H1 (cell line): ENCODE data around the gene TMC3. TPM values are rescaled to one million over a fixed set of nuclear protein-coding genes. Genes with fewer than 3 reads are reported as not detected.

ENCODE experiments used
- CTCF ChIA-PET: fragments of 300-600 bp; sonication (Branson Sonifier 250); formaldehyde crosslinking; loops from one replicate; lab custom pipeline; 2021; ENCODE audit not compliant: partially characterized antibody; lab: Charles Lee
- POLR2A ChIA-PET: fragments of 300-600 bp; sonication (Branson Sonifier 250); formaldehyde crosslinking; loops from one replicate; lab custom pipeline; 2021; ENCODE audit warnings: inconsistent platforms; ENCODE audit not compliant: partially characterized antibody; lab: Charles Lee
- DNase-seq, 2 experiments: peaks; one replicate each; pipeline versions ENCODE4 v3.0.0 to v3.0.0-alpha.2; 2010 to 2022; ENCODE audit warnings: low spot score in 2 of 2, low read depth in 1 of 2, mixed read lengths in 1 of 2
- FAIRE-seq: peaks from 2 replicates; lab custom pipeline; 2011; peaks lifted over from hg19 to GRCh38; lab: Jason Lieb, UNC
- H2AFZ ChIP-seq: 2 replicates; pipeline ENCODE4 v1.8.1; 2012; ENCODE audit warnings: low read length, inconsistent platforms
- H2AK5ac ChIP-seq: 2 replicates; pipeline ENCODE4 v1.6.1; 2013; ENCODE audit warnings: low read depth, low read length
- H2BK120ac ChIP-seq: replicated peaks from 2 replicates; pipeline ENCODE3; 2013; ENCODE audit warnings: low read depth, low read length, inconsistent platforms
- H2BK12ac ChIP-seq: 2 replicates; pipeline ENCODE4 v1.6.1; 2013; ENCODE audit warnings: low read depth, low read length
- H2BK15ac ChIP-seq: 2 replicates; pipeline ENCODE4 v1.6.1; 2013; ENCODE audit warnings: low read length
- H2BK20ac ChIP-seq: 2 replicates; pipeline ENCODE4 v1.6.1; 2013; ENCODE audit warnings: low read length
- H2BK5ac ChIP-seq: 2 replicates; pipeline ENCODE4 v1.6.1; 2013; ENCODE audit warnings: low read depth, low read length
- H3K14ac ChIP-seq: 2 replicates; pipeline ENCODE4 v1.6.1; 2013; ENCODE audit warnings: inconsistent platforms; ENCODE audit not compliant: insufficient read length
- H3K18ac ChIP-seq: 2 replicates; pipeline ENCODE4 v1.6.1; 2013; ENCODE audit warnings: low read length; ENCODE audit errors: extremely low read depth
- H3K23ac ChIP-seq: 2 replicates; pipeline ENCODE4 v1.6.1; 2013; ENCODE audit warnings: inconsistent platforms; ENCODE audit not compliant: insufficient read length
- H3K23me2 ChIP-seq: 2 replicates; pipeline ENCODE4 v1.6.1; 2013; ENCODE audit warnings: low read depth, low read length
- H3K27ac ChIP-seq: 2 replicates; pipeline ENCODE4 v1.6.1; 2011; ENCODE audit warnings: low read depth, low read length, inconsistent platforms
- H3K27me3 ChIP-seq, 4 experiments: replicated peaks in 1 of 4; 1 replicate in 1 of 4; 2 replicates in 3 of 4; pipeline versions ENCODE4 v1.6.1 to v1.8.1; 2011 to 2013; ENCODE audit warnings: low read length in 3 of 4, mild to moderate bottlenecking in 3 of 4, inconsistent platforms in 2 of 4, mixed read lengths in 2 of 4, moderate library complexity in 1 of 4; ENCODE audit not compliant: control insufficient read depth in 3 of 4, insufficient read depth in 3 of 4; ENCODE audit errors: extremely low read depth in 1 of 4
- H3K36me3 ChIP-seq, 4 experiments: 2 replicates each; pipeline versions ENCODE4 v1.6.1 to v1.8.1; 2011 to 2013; ENCODE audit warnings: mild to moderate bottlenecking in 4 of 4, low read length in 3 of 4, moderate library complexity in 2 of 4, control low read depth in 1 of 4, inconsistent platforms in 1 of 4; ENCODE audit not compliant: insufficient read depth in 4 of 4, control insufficient read depth in 2 of 4
- H3K4ac ChIP-seq: replicated peaks from 2 replicates; pipeline ENCODE3; 2013; ENCODE audit warnings: low read length, low read depth, mixed read lengths, inconsistent platforms; ENCODE audit not compliant: insufficient read length
- H3K4me1 ChIP-seq, 4 experiments: replicated peaks in 1 of 4; 1 replicate in 1 of 4; 2 replicates in 3 of 4; pipeline versions ENCODE4 v1.6.1 to v1.8.1; 2011 to 2013; ENCODE audit warnings: low read length in 3 of 4, inconsistent platforms in 2 of 4, mixed read lengths in 1 of 4; ENCODE audit not compliant: insufficient read depth in 4 of 4, control insufficient read depth in 3 of 4
- H3K4me2 ChIP-seq, 2 experiments: 2 replicates each; pipeline versions ENCODE4 v1.6.1 to v1.8.1; 2011 to 2013; ENCODE audit warnings: low read depth in 2 of 2, low read length in 2 of 2, control low read depth in 1 of 2, inconsistent platforms in 1 of 2, mild to moderate bottlenecking in 1 of 2; ENCODE audit not compliant: insufficient read depth in 1 of 2
- H3K4me3 ChIP-seq, 4 experiments: fragments of 200-600, 300-600 bp in 1 of 4; sonication (generic), shearing (Covaris generic), sonication (Bioruptor Twin) in 1 of 4; 2 replicates each; pipeline versions ENCODE4 v1.5.1 to v1.8.1; 2011 to 2016; ENCODE audit warnings: low read length in 4 of 4, low read depth in 3 of 4, control low read depth in 2 of 4, inconsistent platforms in 2 of 4, mild to moderate bottlenecking in 2 of 4, mixed read lengths in 1 of 4, moderate library complexity in 1 of 4; ENCODE audit not compliant: insufficient read depth in 2 of 4; ENCODE audit errors: extremely low read depth in 1 of 4
- H3K56ac ChIP-seq: replicated peaks from 2 replicates; pipeline ENCODE3; 2013; ENCODE audit warnings: low read depth, mild to moderate bottlenecking, mixed read lengths, low read length, inconsistent platforms; ENCODE audit not compliant: insufficient read length
- H3K79me1 ChIP-seq: 2 replicates; pipeline ENCODE4 v1.6.1; 2013; ENCODE audit warnings: low read depth, low read length, control low read depth
- H3K79me2 ChIP-seq, 2 experiments: 2 replicates each; pipeline versions ENCODE4 v1.6.1 to v1.8.1; 2012 to 2013; ENCODE audit warnings: low read length in 2 of 2, mild to moderate bottlenecking in 2 of 2, inconsistent platforms in 1 of 2; ENCODE audit not compliant: insufficient read depth in 2 of 2, control insufficient read depth in 1 of 2
- H3K9ac ChIP-seq, 4 experiments: replicated peaks in 1 of 4; 1 replicate in 1 of 4; 2 replicates in 3 of 4; pipeline versions ENCODE4 v1.6.1 to v1.8.1; 2011 to 2013; ENCODE audit warnings: low read depth in 3 of 4, low read length in 3 of 4, control low read depth in 2 of 4, mild to moderate bottlenecking in 2 of 4, moderate library complexity in 2 of 4, inconsistent platforms in 1 of 4; ENCODE audit errors: extremely low read depth in 1 of 4
- H3K9me3 ChIP-seq, 2 experiments: 2 replicates each; pipeline versions ENCODE4 v1.6.1 to v1.8.1; 2012 to 2013; ENCODE audit warnings: mild to moderate bottlenecking in 2 of 2, moderate library complexity in 2 of 2, control low read depth in 1 of 2, inconsistent platforms in 1 of 2, low read depth in 1 of 2, low read length in 1 of 2, mixed read lengths in 1 of 2; ENCODE audit not compliant: insufficient read depth in 2 of 2
- H4K20me1 ChIP-seq, 2 experiments: replicated peaks in 1 of 2; 2 replicates each; pipeline versions ENCODE3 to v1.8.1; 2011 to 2013; ENCODE audit warnings: inconsistent platforms in 2 of 2, low read length in 2 of 2, mild to moderate bottlenecking in 1 of 2; ENCODE audit not compliant: insufficient read depth in 2 of 2, control insufficient read depth in 1 of 2
- H4K5ac ChIP-seq: 2 replicates; pipeline ENCODE4 v1.6.1; 2013; ENCODE audit warnings: low read length, low read depth, mixed read lengths, inconsistent platforms; ENCODE audit not compliant: insufficient read length
- H4K8ac ChIP-seq: 2 replicates; pipeline ENCODE4 v1.8.0; 2013; ENCODE audit warnings: mild to moderate bottlenecking, moderate library complexity, low read length, inconsistent platforms; ENCODE audit not compliant: insufficient read depth; ENCODE audit errors: extremely low read depth
- H4K91ac ChIP-seq: replicated peaks from 2 replicates; pipeline ENCODE3; 2013; ENCODE audit warnings: low read length, mixed read lengths, inconsistent platforms; ENCODE audit not compliant: insufficient read length
- BRCA1 ChIP-seq: IDR thresholded peaks from 2 replicates; pipeline ENCODE4 v1.6.1; 2012; ENCODE audit warnings: low read depth, low read length, improper control_type of control experiment
- EP300 ChIP-seq, 2 experiments: IDR thresholded peaks; 1 replicate in 1 of 2; 2 replicates in 1 of 2; pipeline ENCODE4 v1.6.1; 2011 to 2012; ENCODE audit warnings: low read depth in 2 of 2, low read length in 2 of 2, mild to moderate bottlenecking in 2 of 2, borderline replicate concordance in 1 of 2, inconsistent platforms in 1 of 2, moderate library complexity in 1 of 2
- HDAC2 ChIP-seq, 2 experiments: fragments of 300-600 bp in 1 of 2; sonication (generic) in 1 of 2; IDR thresholded peaks; 2 replicates each; pipeline ENCODE4 v1.6.1; 2011 to 2012; ENCODE audit warnings: low read depth in 2 of 2, low read length in 2 of 2, mild to moderate bottlenecking in 2 of 2, moderate library complexity in 2 of 2, borderline replicate concordance in 1 of 2, inconsistent platforms in 1 of 2
- KDM5A ChIP-seq: fragments of 200-600 bp; IDR thresholded peaks from 2 replicates; pipeline ENCODE4 v1.7.1; 2012; ENCODE audit warnings: mild to moderate bottlenecking, low read length, inconsistent platforms, mixed read lengths
- NRF1 ChIP-seq: IDR thresholded peaks from 2 replicates; pipeline ENCODE4 v1.6.1; 2011; ENCODE audit warnings: mild to moderate bottlenecking, low read depth, low read length, improper control_type of control experiment
- RFX5 ChIP-seq: IDR thresholded peaks from 2 replicates; pipeline ENCODE4 v1.6.1; 2011; ENCODE audit warnings: low read depth, low read length, improper control_type of control experiment, borderline replicate concordance
- SIX5 ChIP-seq: IDR thresholded peaks from 2 replicates; pipeline ENCODE4 v1.6.1; 2011; ENCODE audit warnings: mild to moderate bottlenecking, low read depth, low read length
- SP4 ChIP-seq: IDR thresholded peaks from 2 replicates; pipeline ENCODE4 v1.6.1; 2012; ENCODE audit warnings: low read length, inconsistent platforms
- WGBS, 2 experiments: shearing (Covaris generic) in 1 of 2; methylation state at CpG; one replicate each; pipeline versions ENCODE4 v1.1.6 to v1.1.7; 2013 to 2015; ENCODE audit warnings: low lambda C conversion rate in 2 of 2, mixed read lengths in 2 of 2, inconsistent platforms in 1 of 2, low coverage in 1 of 2, missing lambda C conversion rate in 1 of 2; ENCODE audit not compliant: insufficient replicate concordance in 2 of 2, insufficient coverage in 1 of 2, insufficient read length in 1 of 2; ENCODE audit errors: extremely low coverage in 1 of 2, missing lambda C conversion rate in 1 of 2; 5-methylcytosine and 5-hydroxymethylcytosine counted together
- polyA plus RNA-seq, 7 experiments: library from polyadenylated mRNA; depleted of rRNA in 3 of 7; stranded (reverse) in 5 of 7; unstranded in 2 of 7; fragments of >200 nt in 5 of 7; fragments of 200-250 nt in 2 of 7; gene quantifications; 1 replicate in 5 of 7; 2 replicates in 1 of 7; 4 replicates in 1 of 7; pipeline versions ENCODE4 v1.2.1 to v1.2.3, GENCODE V29; 2011 to 2013; ENCODE audit warnings: missing spikeins in 2 of 7, mixed read lengths in 2 of 7
- total RNA-seq: library from RNA; stranded (reverse); fragmentation: NEBNext Ultra II Directional; extraction: Animal tissue kit (Norgen Biotek cat#: 25700); gene quantifications from 2 replicates; pipeline ENCODE4 v1.2.1, GENCODE V29; 2021

The TMC3 gene
- total and polyA plus RNA-seq, 2 of the 8 experiments (the other 6 are each of a cell fraction or from before 2014, with no cell fraction given) = not detected

DNA sequence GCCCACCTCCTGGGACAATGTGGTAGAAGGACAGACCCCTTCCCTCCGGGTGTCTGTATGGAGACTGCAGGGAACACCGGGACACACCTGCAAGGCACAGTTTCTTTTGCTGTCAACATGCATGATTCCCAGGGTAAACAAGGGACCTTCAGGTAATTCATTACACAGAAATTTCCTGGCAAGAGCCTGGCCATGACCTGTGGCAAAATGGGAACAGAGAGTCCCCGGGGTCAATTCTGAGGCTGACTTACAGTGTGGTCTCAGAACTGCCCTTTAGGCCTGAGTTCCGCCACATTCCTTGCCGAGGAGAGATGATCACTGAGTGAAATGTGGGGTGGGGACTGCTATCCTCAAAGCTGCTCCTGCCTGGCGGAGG lies 56.4 kb downstream of the TMC3 start:
- no peak overlapping the region for H4K5ac ChIP-seq
- CTCF ChIA-PET = no interaction called here
- WGBS, 2 experiments = 86% methylated on average over 6 of the region's 6 CpGs; no CpG with 5 or more reads in 1 of the 2 experiments

More for the DNA sequence above, 56.4 kb downstream of the TMC3 start:
- Histone ChIP-seq H3K4ac (no peak overlapping the region), H2BK12ac (no peak overlapping the region), H2BK5ac (no peak overlapping the region), H3K4me1 (no peaks in the 10 kb centered on the region; a peak in 1 of 7 replicates), H2AK5ac (no peak overlapping the region), H2BK20ac (no peak overlapping the region), H3K4me3 (no peak overlapping the region), H3K23ac (no peak overlapping the region), H2BK15ac (no peak overlapping the region), H3K27me3 (no peaks in the 10 kb centered on the region), H3K14ac (no peak overlapping the region), H3K9ac (no peak overlapping the region), H3K36me3 (peaks cover 0 to 13% (median 7%) of the 10 kb centered on the region in 4 experiments; a peak in 6 of 8 replicates), H3K79me1 (no peaks in the 10 kb centered on the region), H3K56ac (no peak overlapping the region), H3K79me2 (no peaks in the 10 kb centered on the region), H3K23me2 (no peaks in the 10 kb centered on the region), H4K8ac (no peak overlapping the region), H3K27ac (no peak overlapping the region), H3K18ac (no peak overlapping the region), H2BK120ac (no peak overlapping the region), H3K4me2 (no peak overlapping the region), H4K91ac (no peak overlapping the region), H3K9me3 (no peaks in the 10 kb centered on the region), H4K20me1 (peaks cover 0 to 3% of the 10 kb centered on the region in 2 experiments), H2AFZ (no peak overlapping the region)
- TF ChIP-seq RFX5 = no peak
- TF ChIP-seq KDM5A = no peak
- TF ChIP-seq HDAC2 (IDR thresholded peaks at IDR 0.05; ENCODE audit: borderline replicate concordance in 1 of 2, low read depth in 2 of 2, low read length in 2 of 2) = no peak
- no peak for TF ChIP-seq SP4
- no peak for TF ChIP-seq BRCA1
- TF ChIP-seq NRF1 = no peak
- no peak for TF ChIP-seq EP300 (IDR thresholded peaks at IDR 0.05; ENCODE audit: borderline replicate concordance in 1 of 2, low read depth in 2 of 2, low read length in 2 of 2)
- no peak for TF ChIP-seq SIX5
- no peak for DNase-seq
- POLR2A ChIA-PET = no interaction called here
- no peak for FAIRE-seq
